Gastroesophageal sphincter (tissue), 4 donors: ENCODE results near the gene ALLC. TPM values are rescaled to one million over a fixed set of nuclear protein-coding genes. Genes with fewer than 3 reads are reported as not detected.

Experiments
- ATAC-seq: fragments of 150-250 bp; one replicate; pipeline ENCODE4 v1.9.1; 2016; ENCODE audit warnings: mild to moderate bottlenecking, moderate library complexity
- H3K27ac ChIP-seq, 4 donors: fragments of 200-600 bp; sonication (generic) in 3 of 4; 1 replicate in 3 of 4; 2 replicates in 1 of 4; pipeline ENCODE4 v1.5.1; 2016 to 2019
- H3K27me3 ChIP-seq: fragments of 200-600 bp; sonication (generic); one replicate; pipeline ENCODE4 v1.5.1; 2019
- H3K36me3 ChIP-seq, 2 donors: fragments of 200-600 bp; sonication (generic); one replicate each; pipeline ENCODE4 v1.5.1; 2019; ENCODE audit warnings: control low read depth in 1 of 2
- H3K4me1 ChIP-seq, 3 donors: fragments of 200-600 bp; sonication (generic); 1 replicate in 2 of 3; 2 replicates in 1 of 3; pipeline ENCODE4 v1.5.1; 2016 to 2019; ENCODE audit warnings: control low read depth in 2 of 3
- H3K4me3 ChIP-seq, 2 donors: fragments of 200-600 bp; sonication (generic); one replicate each; pipeline ENCODE4 v1.5.1; 2019; ENCODE audit warnings: mild to moderate bottlenecking in 1 of 2, moderate library complexity in 1 of 2
- H3K9me3 ChIP-seq, 3 donors: fragments of 200-600 bp; sonication (generic); one replicate each; pipeline ENCODE4 v1.5.1; 2017 to 2019; ENCODE audit warnings: control low read depth in 2 of 3
- EP300 ChIP-seq: sonication (generic); formaldehyde crosslinking; IDR thresholded peaks from one replicate; pipeline ENCODE4 v1.6.1; 2017; ENCODE audit warnings: antibody characterized with exemption, mild to moderate bottlenecking
- POLR2A ChIP-seq, 2 donors: fragments of 450-650 bp; IDR thresholded peaks; one replicate each; pipeline ENCODE4 v1.6.1; 2017; ENCODE audit warnings: antibody characterized with exemption in 2 of 2, mild to moderate bottlenecking in 2 of 2, moderate library complexity in 1 of 2
- POLR2AphosphoS5 ChIP-seq: sonication (generic); formaldehyde crosslinking; IDR thresholded peaks from one replicate; pipeline ENCODE4 v1.6.1; 2017; ENCODE audit warnings: antibody characterized with exemption
- WGBS, 2 donors: methylation state at CpG; one replicate each; pipeline ENCODE4 v1.1.5; 2018; ENCODE audit warnings: low coverage in 1 of 2; 5-methylcytosine and 5-hydroxymethylcytosine counted together
- total RNA-seq, 4 donors: library from RNA; depleted of rRNA; stranded (reverse); fragments of >200 nt; gene quantifications; one replicate each; pipeline ENCODE4 v1.1.0, GENCODE V29; 2016
- TF ChIP-seq, protein P1 (sequence below), 4 experiments: fragments of 200-600 bp in 2 of 4; fragments of 450-650 bp in 2 of 4; sonication (generic) in 1 of 4; IDR thresholded peaks; one replicate each; pipeline ENCODE4 v1.5.1; 2017 to 2019; ENCODE audit warnings: antibody characterized with exemption in 4 of 4, mild to moderate bottlenecking in 2 of 4, moderate library complexity in 2 of 4

The ALLC gene
- total RNA-seq, 4 donors from 2014 or later: not detected

DNA sequence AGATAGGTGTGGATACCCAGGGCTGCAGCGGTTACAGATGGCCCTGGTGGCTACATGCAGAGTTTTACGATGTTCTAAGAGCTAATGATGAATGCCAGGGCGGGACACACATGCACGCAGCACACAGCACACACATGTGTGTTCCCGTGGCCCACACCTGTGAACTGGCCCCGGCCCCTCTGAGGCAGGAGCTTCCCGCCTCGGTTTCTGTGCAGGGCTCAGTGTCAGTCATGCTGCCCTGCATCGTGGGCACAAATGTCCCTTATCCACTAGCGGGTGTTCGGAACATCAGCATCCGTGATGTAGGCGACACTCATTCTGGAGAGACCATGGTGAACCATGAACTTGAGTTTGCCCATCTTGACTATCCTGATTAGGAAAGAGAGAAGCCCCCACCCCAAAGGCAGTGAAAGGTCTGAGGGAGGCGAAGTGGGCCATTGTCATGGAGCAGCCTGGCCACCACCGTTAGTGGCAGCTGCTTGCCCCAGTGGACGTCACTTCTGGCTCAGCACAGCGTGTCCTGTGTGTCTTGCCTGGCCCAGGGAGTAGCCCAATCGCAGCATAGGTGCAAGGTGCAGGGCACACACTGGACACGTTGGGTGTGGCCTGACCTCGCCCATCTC, 89.1 kb downstream of the ALLC start:
- WGBS, 2 donors: 80 to 93% methylated on average over 5 to 7 of the region's 20 CpGs
- ATAC-seq: no peak
- Histone ChIP-seq H3K36me3 (no peaks in the 10 kb centered on the region), H3K9me3 (no peaks in the 10 kb centered on the region), H3K4me3 (no peak overlapping the region), H3K27me3 (peaks cover 18% of the 10 kb centered on the region), H3K27ac (no peak overlapping the region), H3K4me1 (no peaks in the 10 kb centered on the region)
- no peak for TF ChIP-seq EP300
- TF ChIP-seq, protein P1, sequence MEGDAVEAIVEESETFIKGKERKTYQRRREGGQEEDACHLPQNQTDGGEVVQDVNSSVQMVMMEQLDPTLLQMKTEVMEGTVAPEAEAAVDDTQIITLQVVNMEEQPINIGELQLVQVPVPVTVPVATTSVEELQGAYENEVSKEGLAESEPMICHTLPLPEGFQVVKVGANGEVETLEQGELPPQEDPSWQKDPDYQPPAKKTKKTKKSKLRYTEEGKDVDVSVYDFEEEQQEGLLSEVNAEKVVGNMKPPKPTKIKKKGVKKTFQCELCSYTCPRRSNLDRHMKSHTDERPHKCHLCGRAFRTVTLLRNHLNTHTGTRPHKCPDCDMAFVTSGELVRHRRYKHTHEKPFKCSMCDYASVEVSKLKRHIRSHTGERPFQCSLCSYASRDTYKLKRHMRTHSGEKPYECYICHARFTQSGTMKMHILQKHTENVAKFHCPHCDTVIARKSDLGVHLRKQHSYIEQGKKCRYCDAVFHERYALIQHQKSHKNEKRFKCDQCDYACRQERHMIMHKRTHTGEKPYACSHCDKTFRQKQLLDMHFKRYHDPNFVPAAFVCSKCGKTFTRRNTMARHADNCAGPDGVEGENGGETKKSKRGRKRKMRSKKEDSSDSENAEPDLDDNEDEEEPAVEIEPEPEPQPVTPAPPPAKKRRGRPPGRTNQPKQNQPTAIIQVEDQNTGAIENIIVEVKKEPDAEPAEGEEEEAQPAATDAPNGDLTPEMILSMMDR (IDR thresholded peaks at IDR 0.05): no peak
- TF ChIP-seq POLR2A (IDR thresholded peaks at IDR 0.05): no peak
- TF ChIP-seq POLR2AphosphoS5: no peak

DNA sequence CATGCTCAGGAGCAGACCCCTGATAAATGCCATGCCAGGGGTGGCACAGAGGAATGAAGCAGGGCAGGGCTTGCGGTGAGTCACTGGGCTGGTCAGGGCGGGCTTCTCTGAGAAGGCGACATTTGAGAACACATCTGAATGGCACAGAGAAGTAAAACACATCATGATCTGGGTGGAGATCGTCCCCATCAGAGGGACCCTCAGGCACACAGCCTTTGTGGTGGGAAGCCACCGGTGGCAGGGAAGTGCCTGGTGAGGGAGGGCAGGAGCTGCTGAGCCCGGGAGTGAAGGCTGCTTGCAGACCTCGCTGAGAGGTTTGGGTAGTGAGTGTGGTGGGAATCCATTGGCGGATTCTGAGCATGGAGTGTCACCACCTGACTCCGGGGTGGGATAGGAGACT, 89.8 kb downstream of the ALLC start:
- Histone ChIP-seq H3K4me1 (no peaks in the 10 kb centered on the region), H3K9me3 (no peaks in the 10 kb centered on the region), H3K27me3 (peaks cover 18% of the 10 kb centered on the region), H3K4me3 (no peak overlapping the region), H3K36me3 (no peaks in the 10 kb centered on the region), H3K27ac (no peak overlapping the region)
- no peak for TF ChIP-seq EP300
- TF ChIP-seq, protein P1 (IDR thresholded peaks at IDR 0.05): no peak
- TF ChIP-seq POLR2AphosphoS5: no peak
- TF ChIP-seq POLR2A (IDR thresholded peaks at IDR 0.05): no peak
- ATAC-seq: no peak
- 85 to 95% methylated on average over 4 to 8 of the region's 9 CpGs for WGBS, 2 donors

DNA sequence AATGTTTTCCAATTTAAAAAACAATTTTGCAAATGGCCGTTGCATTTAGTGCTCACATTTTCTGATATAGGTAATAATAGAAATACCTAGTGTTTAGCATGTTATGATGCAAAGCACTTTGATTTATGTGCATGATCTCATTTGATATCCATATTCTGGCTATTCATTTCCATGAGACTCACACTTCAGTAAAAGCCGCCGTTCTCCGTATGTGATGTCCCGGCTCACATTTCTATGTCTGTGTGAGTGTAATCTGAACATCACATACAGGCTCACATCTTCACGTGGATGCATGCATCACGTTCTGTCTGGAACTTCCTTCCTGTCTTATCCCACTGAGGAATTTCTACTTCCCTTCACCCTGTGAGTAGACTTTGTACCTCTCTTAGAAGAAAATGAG, 91.2 kb downstream of the ALLC start:
- 69 to 72% methylated on average over 6 to 7 of the region's 7 CpGs for WGBS, 2 donors
- no peak for ATAC-seq

DNA sequence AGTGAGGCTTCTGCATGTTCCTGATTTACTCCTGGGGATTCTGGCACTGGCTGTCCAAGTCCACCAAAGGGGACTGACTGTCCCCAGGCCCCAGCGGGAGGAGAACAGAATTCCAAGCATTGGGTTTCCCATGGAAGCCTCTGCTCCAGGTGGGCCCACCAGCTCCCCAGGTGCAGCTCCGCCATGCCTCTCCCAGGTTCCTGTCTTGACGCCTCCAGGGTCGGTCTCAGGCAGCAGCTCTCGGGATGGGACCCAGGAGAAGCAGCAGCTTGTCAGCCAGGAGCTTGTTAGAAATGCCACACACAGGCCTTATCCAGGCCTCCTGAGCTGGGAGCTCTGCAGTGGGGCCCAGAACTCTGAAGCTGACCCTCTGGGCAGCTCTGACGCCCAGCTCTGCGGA, 93.3 kb downstream of the ALLC start:
- TF ChIP-seq, protein P1 (IDR thresholded peaks at IDR 0.05): no peak
- TF ChIP-seq POLR2A (IDR thresholded peaks at IDR 0.05): no peak
- TF ChIP-seq EP300: no peak
- no peak for TF ChIP-seq POLR2AphosphoS5
- Histone ChIP-seq H3K4me1 (no peaks in the 10 kb centered on the region), H3K27me3 (peaks cover 10% of the 10 kb centered on the region), H3K27ac (no peak overlapping the region), H3K9me3 (no peaks in the 10 kb centered on the region), H3K4me3 (no peak overlapping the region), H3K36me3 (no peaks in the 10 kb centered on the region)
- ATAC-seq: no peak
- 100% methylated on average over 2 of the region's 7 CpGs; no CpG with 5 or more reads in 1 of the 2 donors for WGBS, 2 donors

More for the DNA sequence above, 91.2 kb downstream of the ALLC start:
- no peak overlapping the region for H3K27ac ChIP-seq
- H3K4me1 ChIP-seq: no peaks in the 10 kb centered on the region
- no peak for TF ChIP-seq POLR2AphosphoS5
- TF ChIP-seq, protein P1 (IDR thresholded peaks at IDR 0.05): no peak
- TF ChIP-seq POLR2A (IDR thresholded peaks at IDR 0.05): no peak
- TF ChIP-seq EP300: no peak
- no peak overlapping the region for H3K4me3 ChIP-seq
- no peaks in the 10 kb centered on the region for H3K9me3 ChIP-seq
- no peaks in the 10 kb centered on the region for H3K36me3 ChIP-seq
- peaks cover 11% of the 10 kb centered on the region for H3K27me3 ChIP-seq

DNA sequence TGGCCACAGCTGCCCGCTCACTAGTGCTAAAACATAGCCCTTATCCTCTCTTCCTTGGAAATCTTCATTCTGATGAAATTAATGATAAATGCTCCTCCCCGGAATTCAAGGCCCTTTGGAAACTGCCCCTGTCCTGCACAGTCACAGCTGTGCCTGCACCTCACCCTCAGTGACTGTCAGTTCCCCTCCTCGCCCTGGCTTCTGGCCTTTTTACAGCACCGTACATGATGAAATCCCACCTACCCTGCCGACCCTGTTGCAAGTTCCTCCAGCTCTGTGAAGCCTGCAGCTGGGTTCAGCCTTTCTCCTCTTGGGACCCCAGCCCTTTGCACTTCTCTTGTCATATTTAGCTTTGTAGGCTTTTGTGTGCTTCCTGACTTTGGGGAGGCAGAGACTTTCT, 93.8 kb downstream of the ALLC start:
- TF ChIP-seq POLR2AphosphoS5: no peak
- TF ChIP-seq POLR2A (IDR thresholded peaks at IDR 0.05): no peak
- no peak for TF ChIP-seq EP300
- TF ChIP-seq, protein P1 (IDR thresholded peaks at IDR 0.05): no peak
- ATAC-seq: no peak
- Histone ChIP-seq H3K4me3 (no peak overlapping the region), H3K4me1 (no peaks in the 10 kb centered on the region), H3K27ac (no peak overlapping the region), H3K36me3 (no peaks in the 10 kb centered on the region), H3K9me3 (no peaks in the 10 kb centered on the region), H3K27me3 (peaks cover 6% of the 10 kb centered on the region)
- 24 to 57% methylated on average over 3 of the region's 5 CpGs for WGBS, 2 donors
